H1 (cell line): ENCODE data around the gene TSGA10IP. TPM values are rescaled to one million over a fixed set of nuclear protein-coding genes. Genes with fewer than 3 reads are reported as not detected.

Experiments
- ASH2L ChIP-seq: fragments of 200-600, 300-600 bp; sonication (generic); IDR thresholded peaks from one replicate; pipeline ENCODE4 v1.7.1; 2017; ENCODE audit warnings: low read length
- BCL11A ChIP-seq, 2 experiments: IDR thresholded peaks; one replicate each; pipeline ENCODE4 v1.6.1; 2011; ENCODE audit warnings: low read depth in 2 of 2, low read length in 2 of 2, mild to moderate bottlenecking in 2 of 2
- CTBP2 ChIP-seq: IDR thresholded peaks from 2 replicates; pipeline ENCODE4 v1.7.0; 2011; ENCODE audit warnings: borderline replicate concordance, mild to moderate bottlenecking, moderate library complexity, mixed read lengths, low read length; ENCODE audit not compliant: insufficient read depth, insufficient read length
- EGR1 ChIP-seq: IDR thresholded peaks from 2 replicates; pipeline ENCODE4 v1.6.1; 2011; ENCODE audit warnings: low read depth, low read length, borderline replicate concordance
- NANOG ChIP-seq: IDR thresholded peaks from 2 replicates; pipeline ENCODE4 v1.6.1; 2011; ENCODE audit warnings: low read length, low read depth, mild to moderate bottlenecking, inconsistent platforms; ENCODE audit not compliant: insufficient read depth, poor library complexity, severe bottlenecking
- POU5F1 ChIP-seq: IDR thresholded peaks from 2 replicates; pipeline ENCODE4 v1.6.1; 2011; ENCODE audit warnings: low read depth, mild to moderate bottlenecking, low read length, moderate library complexity
- RFX5 ChIP-seq: IDR thresholded peaks from 2 replicates; pipeline ENCODE4 v1.6.1; 2011; ENCODE audit warnings: low read depth, low read length, improper control_type of control experiment, borderline replicate concordance
- RXRA ChIP-seq: IDR thresholded peaks from 2 replicates; pipeline ENCODE4 v1.6.1; 2011; ENCODE audit warnings: low read depth, mild to moderate bottlenecking, low read length, moderate library complexity; ENCODE audit not compliant: insufficient read depth
- SIX5 ChIP-seq: IDR thresholded peaks from 2 replicates; pipeline ENCODE4 v1.6.1; 2011; ENCODE audit warnings: mild to moderate bottlenecking, low read depth, low read length
- YY1 ChIP-seq: IDR thresholded peaks from 2 replicates; pipeline ENCODE4 v1.6.1; 2011; ENCODE audit warnings: low read depth, mild to moderate bottlenecking, low read length
- polyA plus RNA-seq, 7 experiments: library from polyadenylated mRNA; depleted of rRNA in 3 of 7; stranded (reverse) in 5 of 7; unstranded in 2 of 7; fragments of >200 nt in 5 of 7; fragments of 200-250 nt in 2 of 7; gene quantifications; 1 replicate in 5 of 7; 2 replicates in 1 of 7; 4 replicates in 1 of 7; pipeline versions ENCODE4 v1.2.1 to v1.2.3, GENCODE V29; 2011 to 2013; ENCODE audit warnings: missing spikeins in 2 of 7, mixed read lengths in 2 of 7
- total RNA-seq: library from RNA; stranded (reverse); fragmentation: NEBNext Ultra II Directional; extraction: Animal tissue kit (Norgen Biotek cat#: 25700); gene quantifications from 2 replicates; pipeline ENCODE4 v1.2.1, GENCODE V29; 2021
- TF ChIP-seq, protein P1 (sequence below): IDR thresholded peaks from 2 replicates; pipeline ENCODE4 v1.6.1; 2011; ENCODE audit warnings: low read length, improper control_type of control experiment

Gene TSGA10IP
- total and polyA plus RNA-seq, 2 of the 8 experiments (the other 6 are each of a cell fraction or from before 2014, with no cell fraction given), result 1.9 to 6.0 TPM

DNA sequence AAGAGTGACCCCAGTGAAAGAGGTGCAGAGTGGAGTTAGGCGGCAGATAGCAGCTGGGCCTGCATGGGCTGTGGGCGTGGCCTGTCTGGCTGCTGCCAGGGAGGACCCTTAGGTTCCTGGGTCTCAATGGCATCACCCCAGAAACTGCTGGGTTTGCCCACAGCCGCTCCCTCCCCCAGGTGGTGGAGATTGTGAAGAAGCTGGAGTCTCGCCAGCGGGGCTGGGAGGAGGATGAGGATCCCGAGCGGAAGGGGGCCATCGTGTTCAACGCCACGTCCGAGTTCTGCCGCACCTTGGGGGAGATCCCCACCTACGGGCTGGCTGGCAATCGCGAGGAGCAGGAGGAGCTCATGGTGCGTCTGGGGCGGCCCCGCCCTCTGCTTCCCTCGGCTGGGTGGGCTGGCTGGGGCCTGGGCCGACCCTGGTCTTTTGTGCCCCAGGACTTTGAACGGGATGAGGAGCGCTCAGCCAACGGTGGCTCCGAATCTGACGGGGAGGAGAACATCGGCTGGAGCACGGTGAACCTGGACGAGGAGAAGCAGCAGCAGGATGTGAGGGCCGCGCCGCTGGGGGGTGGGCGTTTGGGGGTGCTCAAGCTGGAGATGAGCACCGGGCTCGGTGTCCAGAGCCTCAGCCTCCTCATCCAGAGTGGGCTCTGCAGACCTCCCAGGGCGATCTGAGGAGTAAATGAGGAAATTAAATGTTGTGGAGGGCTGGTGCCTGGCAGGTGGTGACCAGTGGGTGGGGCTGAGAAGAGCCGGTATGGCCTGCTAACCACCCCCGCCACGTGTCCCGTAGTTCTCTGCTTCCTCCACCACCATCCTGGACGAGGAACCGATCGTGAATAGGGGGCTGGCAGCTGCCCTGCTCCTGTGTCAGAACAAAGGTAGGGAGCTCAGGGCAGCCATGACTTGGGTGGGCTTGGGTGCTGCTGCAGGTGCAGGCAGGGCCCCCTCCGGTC lies 31.2 kb downstream of the TSGA10IP start (continued):
- TF ChIP-seq CTBP2 (no peak), BCL11A (IDR thresholded peaks at IDR 0.05; ENCODE audit: low read depth in 2 of 2, low read length in 2 of 2) (no peak), RFX5 (no peak), EGR1 (no peak), SIX5 (no peak), RXRA (no peak), POU5F1 (no peak), YY1 (no peak), ASH2L (no peak), NANOG (no peak)
- TF ChIP-seq, protein P1, sequence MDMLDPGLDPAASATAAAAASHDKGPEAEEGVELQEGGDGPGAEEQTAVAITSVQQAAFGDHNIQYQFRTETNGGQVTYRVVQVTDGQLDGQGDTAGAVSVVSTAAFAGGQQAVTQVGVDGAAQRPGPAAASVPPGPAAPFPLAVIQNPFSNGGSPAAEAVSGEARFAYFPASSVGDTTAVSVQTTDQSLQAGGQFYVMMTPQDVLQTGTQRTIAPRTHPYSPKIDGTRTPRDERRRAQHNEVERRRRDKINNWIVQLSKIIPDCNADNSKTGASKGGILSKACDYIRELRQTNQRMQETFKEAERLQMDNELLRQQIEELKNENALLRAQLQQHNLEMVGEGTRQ, result no peak
